Sciatic nerve (tissue), 2 donors: Measurements from ENCODE around the gene SNAPC5. TPM values are rescaled to one million over a fixed set of nuclear protein-coding genes. Genes with fewer than 3 reads are reported as not detected.
"Not testable (repeated sequence)": the region's sequence is repeated elsewhere in the genome, so short reads cannot be mapped to it uniquely, and the experiment has no call there.

Experiments used
- ATAC-seq: fragments of 200-7000 bp; cut with Tn5 transposase; one replicate; pipeline ENCODE4 v1.9.1; 2020; ENCODE audit warnings: mild to moderate bottlenecking, moderate library complexity
- DNase-seq: peaks from one replicate; pipeline ENCODE4 v3.0.0-alpha.2; 2020; ENCODE audit warnings: low spot score
- intact Hi-C: fragments of 100-400 bp; cut with DNase I; formaldehyde crosslinking; loops from one replicate; pipeline ENCODE4 v1.14.2; 2022
- microRNA-seq: library from miRNA; unstranded; fragments of <30 nt; microRNA quantifications from one replicate; pipeline ENCODE4 v1.2.0, GENCODE V29; 2020
- total RNA-seq: library from RNA; stranded (reverse); fragmentation: NEBNext Ultra II Directional; extraction: Animal tissue kit (Norgen Biotek cat#: 25700); gene quantifications from one replicate; pipeline ENCODE4 v1.2.1, GENCODE V29; 2021
- donor health status: DM: no; HTN: no; CAD: no.
- donor health status: DM: no; HTN: no; CAD: no.

Gene SNAPC5
- total RNA-seq, 1 donor from 2014 or later = 20.2 TPM

DNA sequence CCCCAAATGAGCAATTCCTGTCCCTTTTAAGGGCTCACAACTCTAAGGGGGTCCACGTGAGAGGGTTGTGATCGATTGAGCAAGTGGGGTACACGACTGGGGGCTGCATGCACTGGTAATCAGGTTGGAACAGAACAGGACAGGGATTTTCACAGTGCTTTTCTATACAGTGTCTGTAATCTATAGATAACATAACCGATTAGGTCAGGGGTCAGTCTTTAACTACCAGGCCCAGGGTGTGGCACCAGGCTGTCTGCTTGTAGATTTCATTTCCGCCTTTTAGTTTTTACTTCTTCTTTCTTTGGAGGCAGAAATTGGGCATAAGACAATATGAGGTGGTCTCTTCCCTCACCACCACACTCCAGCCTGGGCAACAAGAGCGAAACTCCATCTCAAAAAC is 32.3 kb downstream of the SNAPC5 start:
- ATAC-seq, intact Hi-C loops: not testable (repeated sequence)
- peak; percentile 27 for DNase-seq

DNA sequence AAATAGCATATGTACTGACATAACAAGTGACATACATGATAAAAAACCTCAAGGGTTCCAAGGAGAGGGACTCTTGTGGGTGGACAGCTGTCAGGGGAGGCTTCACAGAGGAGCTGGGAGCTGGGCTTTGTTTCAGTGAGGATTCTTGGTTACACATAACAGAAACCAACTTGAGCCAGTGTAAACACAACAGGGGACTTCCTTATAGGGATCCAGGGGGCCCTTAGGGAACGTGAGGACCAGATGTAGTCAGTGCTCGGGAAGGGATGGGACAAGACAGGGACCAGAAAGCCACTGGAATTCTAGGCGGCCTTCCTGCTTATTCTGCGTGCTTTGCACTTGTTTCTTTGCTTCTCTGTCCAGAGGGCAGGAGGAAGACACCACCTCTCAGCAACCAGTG is 34.9 kb downstream of the SNAPC5 start:
- ATAC-seq (peak; percentile 89), DNase-seq (peak; percentile 38)
- intact Hi-C loops = no loop called here

DNA sequence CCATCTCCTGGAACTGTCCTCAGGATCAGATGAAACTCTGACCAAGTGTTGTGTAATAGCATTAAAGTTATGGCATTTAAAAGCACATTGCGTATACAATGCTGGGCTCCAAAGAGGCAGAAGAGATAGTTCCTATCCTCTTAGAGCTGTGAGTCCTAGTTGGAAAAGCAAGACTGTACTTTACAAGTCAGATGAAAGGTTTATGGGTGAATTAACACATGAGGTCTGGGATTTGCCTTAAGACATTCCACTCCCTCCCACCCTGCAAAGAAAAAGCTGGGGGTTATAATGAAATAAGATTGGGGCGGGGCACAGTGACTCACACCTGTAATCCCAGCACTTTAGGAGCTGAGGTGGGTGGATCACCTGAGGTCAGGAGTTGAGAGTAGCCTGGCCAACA is 35.6 kb downstream of the SNAPC5 start:
- intact Hi-C loops = no loop called here
- DNase-seq = no peak
- no peak for ATAC-seq

- ATAC-seq, DNase-seq, intact Hi-C loops: not testable (repeated sequence)
Observed at GRCh38 chr15:66461294-66461693, 36.3 kb downstream of the SNAPC5 start.

GRCh38 chr15:66459818-66460615 is 37.5 kb downstream of the SNAPC5 start:
- ATAC-seq (no peak), DNase-seq (no peak)
- intact Hi-C loops = loop anchor here (1.0 kb wide), 1 partner anchor 18 kb away; no protein-coding TSS in a partner anchor

DNA sequence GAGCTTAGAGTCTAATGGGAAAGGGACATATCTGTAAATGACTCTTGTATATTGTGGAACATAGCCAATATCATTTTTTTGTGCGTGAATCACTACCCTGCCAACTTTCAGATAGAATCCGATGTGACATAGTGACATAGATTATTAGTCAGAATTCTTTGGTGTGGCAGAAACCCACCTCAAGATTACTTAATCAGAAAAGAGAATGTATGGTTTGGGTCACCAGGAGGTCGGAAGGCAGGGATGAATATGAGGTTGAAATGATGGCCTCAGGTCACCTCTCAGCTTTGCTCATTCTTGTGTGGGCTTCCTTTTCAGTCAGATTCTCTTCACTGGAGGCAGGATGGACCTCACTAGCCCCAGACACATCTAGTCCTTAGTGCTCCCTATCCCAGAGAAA is 41.4 kb downstream of the SNAPC5 start:
- ATAC-seq (no peak), DNase-seq (no peak)
- intact Hi-C loops = no loop called here

GRCh38 chr15:66454143-66454542 is 43.4 kb downstream of the SNAPC5 start:
- intact Hi-C loops = no loop called here
- no peak for ATAC-seq
- DNase-seq = no peak

DNA sequence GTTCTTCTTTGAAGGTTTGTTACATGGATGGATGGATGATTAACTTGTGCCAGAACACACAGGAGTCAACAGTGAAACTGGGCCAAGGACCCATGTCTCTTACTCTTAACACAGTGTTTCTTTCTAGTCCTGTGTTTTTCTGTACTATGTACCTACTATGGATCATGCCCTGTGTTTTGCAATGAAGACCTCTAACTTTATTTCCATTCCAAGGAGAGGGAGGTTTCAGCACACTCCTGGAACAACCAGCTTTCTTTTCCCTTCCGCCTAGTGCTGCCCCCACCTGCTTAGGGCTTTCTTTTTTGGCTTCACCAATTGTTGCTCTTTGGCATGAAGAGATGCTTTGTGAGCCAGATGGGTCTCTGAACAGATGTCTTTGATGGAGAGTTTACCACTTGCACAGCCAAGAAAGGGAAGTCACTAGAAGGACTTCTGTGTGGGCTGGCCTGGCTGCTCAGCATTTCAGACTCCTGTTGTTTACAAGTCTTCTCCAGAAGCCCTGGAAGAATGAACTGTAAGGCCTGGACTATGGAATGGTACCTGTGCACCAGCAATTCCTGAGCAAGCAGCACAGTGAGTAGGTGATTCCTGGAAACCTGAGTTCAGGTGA is 44.5 kb downstream of the SNAPC5 start:
- ATAC-seq (peak; percentile 95), DNase-seq (no peak)
- intact Hi-C loops = no loop called here

GRCh38 chr15:66452420-66452819 is 45.1 kb downstream of the SNAPC5 start:
- intact Hi-C loops = no loop called here
- peak; percentile 21 for ATAC-seq
- no peak for DNase-seq

Small RNA genes within 50 kb of the gene (microRNA-seq; reads per million reads assigned to microRNA genes)
- gene MIR4512 = not detected

Other genes starting within 250 kb of the SNAPC5 start
- gene MEGF11, start 244.0 kb downstream of the SNAPC5 start, total RNA-seq = 6.8 TPM
- gene DIS3L, start 204.2 kb downstream of the SNAPC5 start, total RNA-seq = 43.4 TPM
- gene TIPIN, start 141.1 kb downstream of the SNAPC5 start, total RNA-seq = 10.0 TPM
- 37.2 TPM for gene MAP2K1, start 110.8 kb downstream of the SNAPC5 start, total RNA-seq
- 1,631 TPM for gene RPL4, start 7.1 kb upstream of the SNAPC5 start, total RNA-seq
- 3.9 TPM for gene ZWILCH, start 7.6 kb upstream of the SNAPC5 start, total RNA-seq
- 19.6 TPM for gene LCTL, start 68.2 kb upstream of the SNAPC5 start, total RNA-seq
- 62.4 TPM for gene SMAD6, start 204.5 kb upstream of the SNAPC5 start, total RNA-seq